Hepatocyte (in vitro differentiated cells): ENCODE measurements around the gene GRIN3B. TPM values are rescaled to one million over a fixed set of nuclear protein-coding genes. Genes with fewer than 3 reads are reported as not detected.

Experiments used
- DNase-seq: peaks from one replicate; pipeline ENCODE4 v3.0.0-alpha.2; 2016; ENCODE audit warnings: low spot score
- H2AFZ ChIP-seq: fragments of 200-600 bp; sonication (generic); 2 replicates; pipeline ENCODE4 v1.6.0; 2016; ENCODE audit warnings: antibody characterized with exemption, mild to moderate bottlenecking
- H3K27ac ChIP-seq: fragments of 200-600 bp; sonication (generic); 2 replicates; pipeline ENCODE4 v1.5.1; 2016; ENCODE audit warnings: mild to moderate bottlenecking
- H3K27me3 ChIP-seq: fragments of 200-600 bp; sonication (generic); 2 replicates; pipeline ENCODE4 v1.6.1; 2016
- H3K36me3 ChIP-seq: fragments of 200-600 bp; sonication (generic); replicated peaks from 2 replicates; pipeline ENCODE4 v1.5.1; 2016; ENCODE audit warnings: low read depth; ENCODE audit not compliant: insufficient read depth
- H3K4me1 ChIP-seq: fragments of 200-600 bp; sonication (generic); 2 replicates; pipeline ENCODE4 v1.5.1; 2016; ENCODE audit warnings: mild to moderate bottlenecking, moderate library complexity; ENCODE audit not compliant: insufficient read depth
- H3K4me2 ChIP-seq: fragments of 200-600 bp; sonication (generic); 2 replicates; pipeline ENCODE4 v1.6.0; 2016
- H3K4me3 ChIP-seq: fragments of 200-600 bp; sonication (generic); 2 replicates; pipeline ENCODE4 v1.5.1; 2016; ENCODE audit warnings: mild to moderate bottlenecking
- H3K79me2 ChIP-seq: fragments of 200-600 bp; sonication (generic); 2 replicates; pipeline ENCODE4 v1.6.0; 2017; ENCODE audit warnings: mild to moderate bottlenecking
- H3K9me2 ChIP-seq: fragments of 200-600 bp; sonication (generic); replicated peaks from 2 replicates; pipeline ENCODE4 v1.6.0; 2017; ENCODE audit warnings: mild to moderate bottlenecking; ENCODE audit not compliant: insufficient read depth
- H3K9me3 ChIP-seq: fragments of 200-600 bp; sonication (generic); 2 replicates; pipeline ENCODE4 v1.5.1; 2016; ENCODE audit warnings: low read depth, mild to moderate bottlenecking
- H4K20me1 ChIP-seq: fragments of 200-600 bp; sonication (generic); 2 replicates; pipeline ENCODE4 v1.6.0; 2016; ENCODE audit warnings: mild to moderate bottlenecking; ENCODE audit not compliant: insufficient read depth, poor library complexity, severe bottlenecking
- EZH2 ChIP-seq: fragments of 200-600 bp; sonication (generic); IDR thresholded peaks from 2 replicates; pipeline ENCODE4 v1.6.1; 2016; ENCODE audit warnings: antibody characterized with exemption, mild to moderate bottlenecking, borderline replicate concordance
- EZH2phosphoT487 ChIP-seq: fragments of 200-600 bp; sonication (generic); IDR thresholded peaks from one replicate; pipeline ENCODE4 v1.6.1; 2018; ENCODE audit warnings: antibody characterized with exemption, mild to moderate bottlenecking, low read depth, moderate library complexity; ENCODE audit not compliant: unreplicated experiment, severe bottlenecking
- WGBS: methylation state at CpG from one replicate; pipeline ENCODE4 v1.1.6; 2016; ENCODE audit warnings: low lambda C conversion rate; ENCODE audit errors: missing lambda C conversion rate; 5-methylcytosine and 5-hydroxymethylcytosine counted together
- polyA plus RNA-seq: library from polyadenylated mRNA; unstranded; fragments of >200 nt; fragmentation: Nextera tagmentation; extraction: Ambion mirVana; gene quantifications from 2 replicates; pipeline ENCODE4 v1.2.1, GENCODE V29; 2016
- total RNA-seq: library from RNA; depleted of rRNA; stranded (reverse); fragments of >200 nt; gene quantifications from 2 replicates; pipeline ENCODE4 v1.2.3, GENCODE V29; 2014
- TF ChIP-seq, protein P1 (sequence below): fragments of 200-600 bp; sonication (generic); IDR thresholded peaks from 2 replicates; pipeline ENCODE4 v1.5.1; 2016; ENCODE audit warnings: antibody characterized with exemption, mild to moderate bottlenecking; ENCODE audit not compliant: poor library complexity

Gene GRIN3B
- total and polyA plus RNA-seq, 2 experiments from 2014 or later = 0.30 to 0.48 TPM

DNA sequence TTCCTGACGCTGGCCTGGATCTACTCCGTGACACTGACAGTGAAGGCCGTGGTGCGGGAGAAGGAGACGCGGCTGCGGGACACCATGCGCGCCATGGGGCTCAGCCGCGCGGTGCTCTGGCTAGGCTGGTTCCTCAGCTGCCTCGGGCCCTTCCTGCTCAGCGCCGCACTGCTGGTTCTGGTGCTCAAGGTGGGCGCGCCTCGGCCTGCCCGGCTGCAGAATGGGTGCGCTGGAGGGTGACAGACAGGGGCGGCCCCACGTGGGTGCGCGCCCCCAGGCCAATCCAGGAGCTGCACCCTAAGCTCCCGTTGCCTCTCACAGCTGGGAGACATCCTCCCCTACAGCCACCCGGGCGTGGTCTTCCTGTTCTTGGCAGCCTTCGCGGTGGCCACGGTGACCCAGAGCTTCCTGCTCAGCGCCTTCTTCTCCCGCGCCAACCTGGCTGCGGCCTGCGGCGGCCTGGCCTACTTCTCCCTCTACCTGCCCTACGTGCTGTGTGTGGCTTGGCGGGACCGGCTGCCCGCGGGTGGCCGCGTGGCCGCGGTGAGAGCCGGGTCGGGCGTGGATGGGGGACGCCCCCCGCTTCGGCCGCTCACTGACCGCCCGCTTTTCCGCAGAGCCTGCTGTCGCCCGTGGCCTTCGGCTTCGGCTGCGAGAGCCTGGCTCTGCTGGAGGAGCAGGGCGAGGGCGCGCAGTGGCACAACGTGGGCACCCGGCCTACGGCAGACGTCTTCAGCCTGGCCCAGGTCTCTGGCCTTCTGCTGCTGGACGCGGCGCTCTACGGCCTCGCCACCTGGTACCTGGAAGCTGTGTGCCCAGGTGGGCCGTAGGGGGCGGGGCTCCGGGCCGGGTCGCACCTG, 46.8 kb downstream of the GRIN3B start:
- Histone ChIP-seq H3K36me3 (no peaks in the 10 kb centered on the region), H4K20me1 (no peaks in the 10 kb centered on the region), H3K27me3 (no peaks in the 10 kb centered on the region), H3K4me2 (no peak overlapping the region), H2AFZ (no peak overlapping the region), H3K27ac (no peak overlapping the region), H3K79me2 (no peaks in the 10 kb centered on the region), H3K4me3 (no peak overlapping the region), H3K9me3 (no peaks in the 10 kb centered on the region), H3K9me2 (no peaks in the 10 kb centered on the region), H3K4me1 (no peaks in the 10 kb centered on the region)
- no peak for DNase-seq
- WGBS = 99% methylated on average over 67 of the region's 77 CpGs
- TF ChIP-seq, protein P1, sequence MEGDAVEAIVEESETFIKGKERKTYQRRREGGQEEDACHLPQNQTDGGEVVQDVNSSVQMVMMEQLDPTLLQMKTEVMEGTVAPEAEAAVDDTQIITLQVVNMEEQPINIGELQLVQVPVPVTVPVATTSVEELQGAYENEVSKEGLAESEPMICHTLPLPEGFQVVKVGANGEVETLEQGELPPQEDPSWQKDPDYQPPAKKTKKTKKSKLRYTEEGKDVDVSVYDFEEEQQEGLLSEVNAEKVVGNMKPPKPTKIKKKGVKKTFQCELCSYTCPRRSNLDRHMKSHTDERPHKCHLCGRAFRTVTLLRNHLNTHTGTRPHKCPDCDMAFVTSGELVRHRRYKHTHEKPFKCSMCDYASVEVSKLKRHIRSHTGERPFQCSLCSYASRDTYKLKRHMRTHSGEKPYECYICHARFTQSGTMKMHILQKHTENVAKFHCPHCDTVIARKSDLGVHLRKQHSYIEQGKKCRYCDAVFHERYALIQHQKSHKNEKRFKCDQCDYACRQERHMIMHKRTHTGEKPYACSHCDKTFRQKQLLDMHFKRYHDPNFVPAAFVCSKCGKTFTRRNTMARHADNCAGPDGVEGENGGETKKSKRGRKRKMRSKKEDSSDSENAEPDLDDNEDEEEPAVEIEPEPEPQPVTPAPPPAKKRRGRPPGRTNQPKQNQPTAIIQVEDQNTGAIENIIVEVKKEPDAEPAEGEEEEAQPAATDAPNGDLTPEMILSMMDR = no peak
- TF ChIP-seq EZH2 (no peak), EZH2phosphoT487 (no peak)

DNA sequence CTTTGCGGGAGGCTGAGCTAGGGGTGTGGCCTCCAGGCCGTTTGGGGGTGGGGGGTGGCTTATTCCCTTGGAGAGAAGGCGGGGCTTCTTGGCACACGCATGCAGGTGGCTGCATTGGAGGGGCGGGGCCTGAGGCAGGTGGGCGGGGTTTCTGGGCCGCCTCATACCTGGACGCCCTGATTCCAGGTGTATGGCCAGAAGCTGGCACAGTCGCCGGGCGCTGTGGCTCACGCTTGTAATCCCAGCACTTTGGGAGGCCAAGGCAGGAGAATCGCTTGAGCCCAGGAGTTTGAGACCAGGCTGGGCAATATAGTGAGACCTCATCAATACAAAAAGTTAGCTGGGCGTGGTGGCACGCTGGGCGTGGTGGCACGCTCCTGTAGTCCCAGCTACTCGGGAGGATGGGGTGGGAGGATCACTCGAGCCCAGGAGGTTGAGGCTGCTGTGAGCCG, 47.5 kb downstream of the GRIN3B start:
- WGBS = 86% methylated on average over 9 of the region's 20 CpGs
- no peak overlapping the region for H3K4me3 ChIP-seq
- no peak overlapping the region for H3K4me2 ChIP-seq
- no peak for DNase-seq
- no peaks in the 10 kb centered on the region for H3K79me2 ChIP-seq
- no peaks in the 10 kb centered on the region for H4K20me1 ChIP-seq
- H3K4me1 ChIP-seq = no peaks in the 10 kb centered on the region
- H3K9me2 ChIP-seq = no peaks in the 10 kb centered on the region
- no peaks in the 10 kb centered on the region for H3K27me3 ChIP-seq
- TF ChIP-seq, protein P1 = no peak
- TF ChIP-seq EZH2phosphoT487 = no peak
- no peak for TF ChIP-seq EZH2
- no peak overlapping the region for H2AFZ ChIP-seq
- H3K36me3 ChIP-seq = no peaks in the 10 kb centered on the region
- no peak overlapping the region for H3K27ac ChIP-seq
- no peaks in the 10 kb centered on the region for H3K9me3 ChIP-seq

DNA sequence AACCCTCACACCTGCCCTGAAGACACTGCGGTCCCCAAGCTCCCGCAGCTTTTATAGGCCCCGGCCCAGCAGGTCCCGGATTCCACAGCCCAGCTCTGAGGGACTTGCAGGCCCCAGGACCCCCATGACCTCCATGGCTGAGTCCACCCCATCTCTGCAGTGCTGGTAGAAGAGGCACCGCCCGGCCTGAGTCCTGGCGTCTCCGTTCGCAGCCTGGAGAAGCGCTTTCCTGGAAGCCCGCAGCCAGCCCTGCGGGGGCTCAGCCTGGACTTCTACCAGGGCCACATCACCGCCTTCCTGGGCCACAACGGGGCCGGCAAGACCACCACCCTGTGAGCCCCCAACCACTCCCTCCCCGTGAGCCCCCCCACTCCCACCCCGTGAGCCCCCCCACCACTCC, 48.9 kb downstream of the GRIN3B start:
- Histone ChIP-seq H3K4me3 (no peak overlapping the region), H3K27ac (no peak overlapping the region), H3K9me2 (no peaks in the 10 kb centered on the region), H3K9me3 (no peaks in the 10 kb centered on the region), H2AFZ (no peak overlapping the region), H3K4me1 (no peaks in the 10 kb centered on the region), H3K36me3 (no peaks in the 10 kb centered on the region), H3K4me2 (no peak overlapping the region), H4K20me1 (no peaks in the 10 kb centered on the region), H3K27me3 (no peaks in the 10 kb centered on the region), H3K79me2 (no peaks in the 10 kb centered on the region)
- no peak for DNase-seq
- TF ChIP-seq EZH2 (no peak), EZH2phosphoT487 (no peak)
- TF ChIP-seq, protein P1 = no peak
- 93% methylated on average over 11 of the region's 17 CpGs for WGBS
